ENCODE data around the gene BFSP2.

GRCh38 chr3:133486658-133487057 is 86.8 kb downstream of the BFSP2 start:
- TF ChIP-seq CTCF (IDR thresholded peaks at IDR 0.05; ENCODE audit: low read length) = no peak
- TF ChIP-seq EZH2 (optimal IDR thresholded peaks at IDR 0.05; ENCODE audit: low read depth, low read length) = no peak
- TF ChIP-seq EZH2phosphoT487 (IDR thresholded peaks at IDR 0.05; ENCODE audit: low read length) = no peak

Data from MM.1S (cell line).